HCT116 (cell line): Measurements from ENCODE around the gene ECEL1. TPM values are rescaled to one million over a fixed set of nuclear protein-coding genes. Genes with fewer than 3 reads are reported as not detected.

Experiments used
- ATAC-seq: fragments of 200-7000 bp; cut with Tn5 transposase; 2 replicates; pipeline ENCODE4 v1.9.1; 2020; ENCODE audit warnings: mild to moderate bottlenecking, moderate library complexity
- BruUV-seq: library from RNA; stranded (reverse); fragments of 400-500 nt; replicated peaks from 2 replicates; lab custom pipeline; 2021; lab: Mats Ljungman, UMichigan
- CTCF ChIA-PET: fragments of 300-600 bp; sonication (Branson Sonifier 250); formaldehyde crosslinking; loops from one replicate; lab custom pipeline; 2021; ENCODE audit warnings: antibody characterized with exemption; lab: Charles Lee
- POLR2A ChIA-PET: fragments of 300-600, 350-600 bp; sonication (Branson Sonifier 250); formaldehyde crosslinking; loops from one replicate; lab custom pipeline; 2021; ENCODE audit warnings: antibody characterized with exemption; lab: Charles Lee
- RAD21 ChIA-PET, 2 experiments: fragments of 300-600 bp; sonication (Branson Sonifier 250); formaldehyde crosslinking; loops; one replicate each; lab custom pipeline; 2023; ENCODE audit warnings: low total read pairs in 2 of 2; ENCODE audit not compliant: uncharacterized antibody in 2 of 2, unreplicated experiment in 2 of 2, low non-redundant PET in 1 of 2; lab: Charles Lee
- DNase-seq: peaks from one replicate; pipeline ENCODE4 v3.0.0-alpha.2; 2010; ENCODE audit warnings: low read depth, low spot score
- H2AFZ ChIP-seq: fragments of 200-600 bp; shearing (Covaris generic), sonication (generic); 2 replicates; pipeline ENCODE4 v1.6.1; 2017; ENCODE audit warnings: low read depth, mixed run types, mixed read lengths, antibody characterized with exemption, low read length; ENCODE audit not compliant: poor library complexity, severe bottlenecking
- H3K27ac ChIP-seq: 2 replicates; pipeline ENCODE4 v1.5.1; 2012; ENCODE audit warnings: low read depth, low read length
- H3K27me3 ChIP-seq: fragments of 200-600 bp; sonication (generic); 2 replicates; pipeline ENCODE4 v1.6.1; 2016; ENCODE audit warnings: mixed run types, low read length, mixed read lengths; ENCODE audit not compliant: insufficient read depth
- H3K36me3 ChIP-seq, 2 experiments: fragments of 200-500 bp in 1 of 2; fragments of 200-600 bp in 1 of 2; sonication (Bioruptor generic) in 1 of 2; sonication (generic) in 1 of 2; 2 replicates each; pipeline versions ENCODE4 v1.5.1 to v1.6.1; 2014 to 2016; ENCODE audit warnings: low read length in 2 of 2, inconsistent platforms in 1 of 2, mixed read lengths in 1 of 2, mixed run types in 1 of 2; ENCODE audit not compliant: insufficient read depth in 2 of 2, control insufficient read depth in 1 of 2
- H3K4me1 ChIP-seq, 2 experiments: fragments of 200-600 bp in 1 of 2; sonication (generic) in 1 of 2; 2 replicates each; pipeline versions ENCODE4 v1.5.1 to v1.6.1; 2012 to 2017; ENCODE audit warnings: low read length in 2 of 2, inconsistent platforms in 1 of 2, mild to moderate bottlenecking in 1 of 2, mixed read lengths in 1 of 2, mixed run types in 1 of 2, moderate library complexity in 1 of 2; ENCODE audit not compliant: insufficient read depth in 2 of 2, control insufficient read depth in 1 of 2
- H3K4me2 ChIP-seq: fragments of 200-600 bp; sonication (generic); 2 replicates; pipeline ENCODE4 v1.6.1; 2017; ENCODE audit warnings: mixed run types, low read length, mixed read lengths
- H3K4me3 ChIP-seq, 2 experiments: fragments of 200-600 bp in 1 of 2; sonication (generic) in 1 of 2; replicated peaks in 1 of 2; 2 replicates each; pipeline ENCODE4 v1.5.1; 2011 to 2016; ENCODE audit warnings: low read length in 2 of 2, control low read depth in 1 of 2, low read depth in 1 of 2, mild to moderate bottlenecking in 1 of 2, mixed read lengths in 1 of 2, mixed run types in 1 of 2
- H3K79me2 ChIP-seq: fragments of 200-600 bp; sonication (generic); 2 replicates; pipeline ENCODE4 v1.6.1; 2017; ENCODE audit warnings: mild to moderate bottlenecking, mixed run types, low read length, moderate library complexity, mixed read lengths; ENCODE audit not compliant: insufficient read depth
- H3K9ac ChIP-seq: fragments of 200-600 bp; sonication (generic); 2 replicates; pipeline ENCODE4 v1.6.1; 2016; ENCODE audit warnings: low read length, mixed read lengths
- H3K9me2 ChIP-seq: fragments of 200-600 bp; sonication (generic), shearing (Covaris generic); 2 replicates; pipeline ENCODE4 v1.6.1; 2017; ENCODE audit warnings: mixed run types, mild to moderate bottlenecking, moderate library complexity; ENCODE audit not compliant: insufficient read depth
- H3K9me3 ChIP-seq, 2 experiments: fragments of 200-500 bp in 1 of 2; fragments of 200-600 bp in 1 of 2; sonication (Bioruptor generic) in 1 of 2; sonication (generic) in 1 of 2; 2 replicates each; pipeline ENCODE4 v1.6.1; 2014 to 2017; ENCODE audit warnings: low read length in 2 of 2, mixed read lengths in 2 of 2, inconsistent platforms in 1 of 2, low read depth in 1 of 2, mild to moderate bottlenecking in 1 of 2, mixed run types in 1 of 2, moderate library complexity in 1 of 2; ENCODE audit not compliant: control insufficient read depth in 1 of 2, insufficient read depth in 1 of 2
- H4K20me1 ChIP-seq: fragments of 200-600 bp; sonication (generic), shearing (Covaris generic); 2 replicates; pipeline ENCODE4 v1.6.1; 2017; ENCODE audit warnings: mixed run types, mild to moderate bottlenecking, moderate library complexity; ENCODE audit not compliant: insufficient read depth
- ATF3 ChIP-seq: IDR thresholded peaks from 2 replicates; pipeline ENCODE4 v1.6.1; 2012
- CBX3 ChIP-seq: IDR thresholded peaks from 2 replicates; pipeline ENCODE4 v1.6.1; 2012; ENCODE audit warnings: low read depth
- CEBPB ChIP-seq: IDR thresholded peaks from 2 replicates; pipeline ENCODE4 v1.6.1; 2012; ENCODE audit warnings: low read depth
- CTCF ChIP-seq, 3 experiments: fragments of 200-600 bp in 1 of 3; sonication (generic) in 1 of 3; IDR thresholded peaks in 2 of 3; conservative IDR thresholded peaks in 1 of 3; 2 replicates each; pipeline ENCODE4 v1.5.1; 2012 to 2017; ENCODE audit warnings: low read depth in 2 of 3, low read length in 2 of 3, antibody characterized with exemption in 1 of 3, borderline replicate concordance in 1 of 3, control low read depth in 1 of 3, mild to moderate bottlenecking in 1 of 3, mixed read lengths in 1 of 3, mixed run types in 1 of 3, moderate library complexity in 1 of 3; ENCODE audit not compliant: insufficient read depth in 1 of 3
- EGR1 ChIP-seq: IDR thresholded peaks from 2 replicates; pipeline ENCODE4 v1.6.1; 2012; ENCODE audit warnings: low read depth
- ELF1 ChIP-seq: IDR thresholded peaks from 2 replicates; pipeline ENCODE4 v1.6.1; 2012; ENCODE audit warnings: low read depth, borderline replicate concordance
- FOSL1 ChIP-seq: IDR thresholded peaks from 2 replicates; pipeline ENCODE4 v1.6.1; 2012; ENCODE audit warnings: low read depth
- JUND ChIP-seq: IDR thresholded peaks from 2 replicates; pipeline ENCODE4 v1.6.1; 2012
- MAX ChIP-seq: IDR thresholded peaks from 2 replicates; pipeline ENCODE4 v1.6.1; 2012
- POLR2AphosphoS5 ChIP-seq: IDR thresholded peaks from 2 replicates; pipeline ENCODE4 v1.6.1; 2011; ENCODE audit warnings: mild to moderate bottlenecking, low read depth, low read length, moderate library complexity
- RAD21 ChIP-seq: IDR thresholded peaks from 2 replicates; pipeline ENCODE4 v1.6.1; 2012; ENCODE audit warnings: low read depth, mild to moderate bottlenecking
- SIN3A ChIP-seq: IDR thresholded peaks from 2 replicates; pipeline ENCODE4 v1.6.1; 2012; ENCODE audit warnings: low read depth
- SP1 ChIP-seq: IDR thresholded peaks from 2 replicates; pipeline ENCODE4 v1.6.1; 2012; ENCODE audit warnings: low read depth
- SRF ChIP-seq: IDR thresholded peaks from 2 replicates; pipeline ENCODE4 v1.6.1; 2012; ENCODE audit warnings: low read depth
- TCF7L2 ChIP-seq: IDR thresholded peaks from 2 replicates; pipeline ENCODE4 v1.7.0; 2011; ENCODE audit warnings: borderline replicate concordance, inconsistent platforms; ENCODE audit not compliant: insufficient read depth, insufficient read length; ENCODE audit errors: extremely low read depth
- YY1 ChIP-seq: IDR thresholded peaks from 2 replicates; pipeline ENCODE4 v1.6.1; 2011; ENCODE audit warnings: low read length, low read depth, moderate library complexity, mild to moderate bottlenecking; ENCODE audit not compliant: insufficient replicate concordance; ENCODE audit errors: extremely low read depth
- ZNF274 ChIP-seq: fragments of 200-500 bp; sonication (Bioruptor generic); IDR thresholded peaks from 2 replicates; pipeline ENCODE4 v1.6.1; 2014; ENCODE audit warnings: mild to moderate bottlenecking, low read depth, low read length, inconsistent platforms
- intact Hi-C: fragments of 100-400 bp; cut with micrococcal nuclease; formaldehyde crosslinking; loops from 2 replicates; pipeline ENCODE4 v1.10.0; 2022
- total RNA-seq: library from RNA; stranded (reverse); gene quantifications from one replicate; pipeline ENCODE4 v1.2.1, GENCODE V29; 2021; ENCODE audit not compliant: unreplicated experiment

Gene ECEL1
- total RNA-seq, 1 experiment from 2014 or later, result not detected

- H4K20me1 ChIP-seq, result no peaks in the 10 kb centered on the region
- BruUV-seq, result no TSS peak
- no peaks in the 10 kb centered on the region for H3K27me3 ChIP-seq
- ChIA-PET POLR2A (no interaction called here), CTCF (no interaction called here), RAD21 (interaction anchor here in 1 of 2 experiments (0.8 kb wide), 1 partner anchor 69 kb away, joined by 3 read pairs; no protein-coding TSS in a partner anchor)
- no peak overlapping the region for H3K4me2 ChIP-seq
- no peak overlapping the region for H3K9ac ChIP-seq
- no peak overlapping the region for H2AFZ ChIP-seq
- DNase-seq, result no peak
- intact Hi-C loops, result no loop called here
- no peak overlapping the region for H3K4me3 ChIP-seq
- H3K79me2 ChIP-seq, result no peaks in the 10 kb centered on the region
- H3K9me2 ChIP-seq, result no peaks in the 10 kb centered on the region
- TF ChIP-seq ZNF274 (no peak), CTCF (IDR thresholded peaks at IDR 0.05 in 2 of 3, conservative IDR thresholded peaks at IDR 0.05 in 1 of 3; ENCODE audit: borderline replicate concordance in 1 of 3, insufficient read depth in 1 of 3, low read depth in 2 of 3, low read length in 2 of 3) (no peak), JUND (no peak), YY1 (no peak), RAD21 (no peak), EGR1 (no peak), SIN3A (no peak), CBX3 (no peak), SRF (no peak), ATF3 (no peak), TCF7L2 (no peak), SP1 (no peak), POLR2AphosphoS5 (no peak), MAX (no peak), ELF1 (no peak), FOSL1 (no peak), CEBPB (no peak)
- no peak overlapping the region for H3K27ac ChIP-seq
- H3K4me1 ChIP-seq, result peaks cover 0 to 1% of the 10 kb centered on the region in 2 experiments; a peak in 1 of 4 replicates
- H3K9me3 ChIP-seq, result no peaks in the 10 kb centered on the region
- no peaks in the 10 kb centered on the region for H3K36me3 ChIP-seq
- no peak for ATAC-seq
Observed at GRCh38 chr2:232434563-232435374, 52.9 kb downstream of the ECEL1 start.
